Measurements from ENCODE around the gene RNF103. TPM values are rescaled to one million over a fixed set of nuclear protein-coding genes. Genes with fewer than 3 reads are reported as not detected.
A peak's percentile ranks its signal among the peaks of the same experiment; 100 is the strongest.

The RNF103 gene
- total and polyA plus RNA-seq, 2 of the 13 experiments (the other 11 are each of a cell fraction or from before 2014, with no cell fraction given), result 19.8 to 21.1 TPM

DNA sequence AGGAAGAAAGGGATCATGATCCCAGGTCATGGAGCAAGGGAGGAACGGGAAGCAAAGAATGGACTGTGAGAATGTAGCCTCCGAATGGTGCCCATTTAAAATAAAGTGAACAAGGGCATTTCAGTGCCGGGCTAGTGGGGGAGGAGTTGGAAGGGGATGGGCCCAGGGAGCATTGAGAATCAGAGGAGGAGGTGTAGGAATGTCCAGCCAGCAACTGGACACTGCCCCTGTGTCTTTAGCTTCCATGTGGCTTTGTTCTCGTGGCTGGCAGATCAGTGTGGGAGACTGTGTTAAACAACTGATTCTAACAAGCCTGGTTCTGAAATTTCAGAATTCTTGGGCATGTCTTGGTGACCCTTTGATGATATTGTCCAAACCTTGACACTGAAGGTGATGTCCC is 1.4 kb upstream of the RNF103 start:
- no peaks in the 10 kb centered on the region; a peak in 1 of 5 replicates for H3K36me3 ChIP-seq (replicated peaks in 1 of 2; ENCODE audit: control insufficient read depth in 1 of 2, insufficient read depth in 2 of 2, low read length in 2 of 2)
- H3K9ac ChIP-seq (ENCODE audit: insufficient read depth, low read depth, low read length), result no peak overlapping the region
- TF ChIP-seq KAT7 (CRISPR knock-in tag; IDR thresholded peaks at IDR 0.05; ENCODE audit: borderline replicate concordance), result no peak
- TF ChIP-seq, protein P1, sequence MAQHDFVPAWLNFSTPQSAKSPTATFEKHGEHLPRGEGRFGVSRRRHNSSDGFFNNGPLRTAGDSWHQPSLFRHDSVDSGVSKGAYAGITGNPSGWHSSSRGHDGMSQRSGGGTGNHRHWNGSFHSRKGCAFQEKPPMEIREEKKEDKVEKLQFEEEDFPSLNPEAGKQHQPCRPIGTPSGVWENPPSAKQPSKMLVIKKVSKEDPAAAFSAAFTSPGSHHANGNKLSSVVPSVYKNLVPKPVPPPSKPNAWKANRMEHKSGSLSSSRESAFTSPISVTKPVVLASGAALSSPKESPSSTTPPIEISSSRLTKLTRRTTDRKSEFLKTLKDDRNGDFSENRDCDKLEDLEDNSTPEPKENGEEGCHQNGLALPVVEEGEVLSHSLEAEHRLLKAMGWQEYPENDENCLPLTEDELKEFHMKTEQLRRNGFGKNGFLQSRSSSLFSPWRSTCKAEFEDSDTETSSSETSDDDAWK (CRISPR knock-in tag; IDR thresholded peaks at IDR 0.05), result no peak
- TF ChIP-seq KDM5A (IDR thresholded peaks at IDR 0.05; ENCODE audit: borderline replicate concordance, low read length), result no peak
- 0 out of 2 replicates have a peak, but pooled peaks have one; percentile 42 for TF ChIP-seq ZNF281 (CRISPR knock-in tag; IDR thresholded peaks at IDR 0.05; ENCODE audit: borderline replicate concordance)
- TF ChIP-seq CHD2 (IDR thresholded peaks at IDR 0.05; ENCODE audit: low read depth, low read length), result no peak
- no peak for TF ChIP-seq ZNF18 (CRISPR knock-in tag; IDR thresholded peaks at IDR 0.05; ENCODE audit: insufficient replicate concordance)
- peak; percentile 28 for TF ChIP-seq TEAD3 (CRISPR knock-in tag; optimal IDR thresholded peaks at IDR 0.05; ENCODE audit: borderline replicate concordance)
- 0 out of 2 replicates have a peak, but pooled peaks have one; percentile 22 for TF ChIP-seq KLF13 (CRISPR knock-in tag; IDR thresholded peaks at IDR 0.05)
- no peaks in the 10 kb centered on the region; a peak in 1 of 5 replicates for H3K27me3 ChIP-seq (ENCODE audit: control insufficient read depth in 1 of 2, insufficient read depth in 2 of 2, low read length in 2 of 2)
- H3K4me1 ChIP-seq (ENCODE audit: insufficient read depth, low read length), result peaks cover 63% of the 10 kb centered on the region
- H3K4me3 ChIP-seq (replicated peaks in 1 of 3; ENCODE audit: insufficient read depth in 1 of 3, low read depth in 2 of 3, low read length in 3 of 3), result no peak overlapping the region
- H3K4me2 ChIP-seq (ENCODE audit: low read depth, low read length), result peak overlapping the region; percentile 20
- H3K27ac ChIP-seq (ENCODE audit: extremely low read length, insufficient read depth, low read length), result no peak overlapping the region
- H3K9me3 ChIP-seq (ENCODE audit: low read length), result no peaks in the 10 kb centered on the region
- POLR2A ChIA-PET, result interaction anchor here (0.6 kb wide), 1 partner anchor 184 kb away, joined by 3 read pairs; no protein-coding TSS in a partner anchor
- CTCF ChIA-PET (ENCODE audit: low intra/inter-chr PET ratio, low total read pairs), result no interaction called here
- intact Hi-C loops (cut with micrococcal nuclease; ENCODE audit: unreplicated experiment), result no loop called here
- DNase-seq (ENCODE audit: low spot score) (no peak), ATAC-seq (no peak), FAIRE-seq (no peak)
- in situ Hi-C loops (cut with HindIII; ENCODE audit: extremely low pct_ligation_motif_present, low pct_unique_long_range_greater_than_20kb), result loop anchor here (10.0 kb wide), 1 partner anchor 50 kb away; no protein-coding TSS in a partner anchor
- peaks cover 25% of the 10 kb centered on the region for H4K20me1 ChIP-seq (ENCODE audit: insufficient read depth, low read length)
- H3K79me2 ChIP-seq (ENCODE audit: insufficient read depth, low read length), result peaks cover 29% of the 10 kb centered on the region
- 57% methylated on average over 4 of the region's 4 CpGs for WGBS (ENCODE audit: low lambda C conversion rate)
- no TSS peak for BruUV-seq (replicated peaks)
- no peak overlapping the region for H2AFZ ChIP-seq (ENCODE audit: low read length)

All from HepG2 (cell line).